Activated CD4-positive, CD25-positive, alpha-beta regulatory T cell treated with anti-CD3 and anti-CD28 coated beads, Interleukin-2, amount 50 U/mL, for 16 hours (primary cell): ENCODE data around the gene BACH2.
"Not testable (repeated sequence)": the region's sequence is repeated elsewhere in the genome, so short reads cannot be mapped to it uniquely, and the experiment has no call there.

Source experiments
- DNase-seq: peaks from one replicate; pipeline ENCODE4 v3.0.0-alpha.2; 2020; ENCODE audit warnings: low read depth, low spot score

BACH2 gene

DNA sequence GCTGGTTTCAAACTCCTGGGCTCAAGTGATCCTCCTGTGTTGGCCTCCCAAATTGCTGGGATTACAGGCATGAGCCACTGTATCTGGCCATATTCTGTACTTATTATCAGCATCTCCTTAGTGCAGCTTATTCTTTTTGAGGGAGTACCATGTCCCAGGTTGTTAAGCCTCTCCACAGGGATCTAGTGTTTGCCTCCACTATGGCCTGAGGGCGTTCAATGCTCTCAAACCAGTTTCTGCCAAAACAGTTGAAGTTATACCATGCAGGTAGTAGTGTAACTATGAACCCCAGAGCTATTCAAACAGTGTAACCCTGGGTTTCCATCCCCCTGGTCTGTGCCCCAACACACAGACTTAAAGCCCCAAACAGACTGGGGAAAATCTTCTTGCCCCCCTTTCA, 81.7 kb downstream of the BACH2 start:
- no peak for DNase-seq

DNA sequence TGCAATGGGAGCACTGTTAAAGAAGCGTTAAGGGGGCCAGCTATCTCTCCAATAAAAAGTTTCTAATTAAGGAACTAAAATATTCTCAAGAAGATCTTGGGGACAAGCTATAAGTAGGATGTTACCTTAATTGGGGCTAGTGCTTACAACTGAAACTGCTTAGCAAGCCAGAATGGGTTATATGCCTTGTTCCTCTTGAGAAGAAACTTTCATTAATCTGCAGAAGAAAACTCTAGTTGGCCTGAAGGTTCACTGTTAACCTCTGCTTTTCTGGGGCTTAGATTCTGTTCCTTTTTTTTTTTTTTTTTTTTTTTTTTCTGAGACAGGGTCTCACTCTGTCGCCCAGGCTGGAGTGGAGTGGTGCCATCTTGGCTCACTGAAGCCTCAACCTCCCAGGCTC, 82.2 kb downstream of the BACH2 start:
- no peak for DNase-seq

DNA sequence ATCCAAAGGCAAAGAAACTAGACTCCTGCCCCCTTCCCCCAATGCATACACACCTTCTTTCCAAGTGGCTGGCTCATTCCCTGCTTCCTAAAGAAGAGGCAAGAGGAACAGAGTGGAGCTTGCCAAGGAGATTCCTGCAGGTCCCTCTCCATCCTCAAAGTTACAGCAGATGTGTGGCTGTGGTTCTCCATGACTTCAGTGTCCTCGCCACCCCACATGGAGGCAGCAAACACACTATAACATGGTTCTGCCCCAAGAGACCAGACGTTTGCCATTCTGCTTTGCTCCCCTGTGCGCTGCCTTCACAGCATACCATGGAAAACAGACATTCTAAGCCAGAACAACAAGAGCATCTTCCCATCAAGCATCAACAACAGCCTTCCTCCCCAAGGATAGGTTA, 84.4 kb downstream of the BACH2 start:
- no peak for DNase-seq

DNA sequence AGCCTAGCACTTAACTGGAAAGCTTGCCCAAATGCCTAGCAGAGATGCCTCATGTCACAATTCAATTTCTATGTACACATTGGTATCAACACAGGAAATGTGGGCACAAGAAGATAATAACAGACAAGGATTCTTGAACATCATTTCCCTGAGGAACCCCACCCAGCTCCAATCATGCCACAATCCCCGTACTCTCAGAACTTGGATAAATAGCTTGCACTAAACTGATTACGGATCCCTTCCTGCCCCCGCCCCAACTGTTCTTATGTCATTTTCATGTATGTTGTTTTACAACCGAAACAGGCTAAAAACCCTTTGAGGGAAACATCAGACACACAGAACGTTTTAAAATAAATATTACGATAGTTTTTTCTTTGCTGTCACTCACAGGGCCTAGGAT, 87.1 kb downstream of the BACH2 start:
- DNase-seq: no peak

DNA sequence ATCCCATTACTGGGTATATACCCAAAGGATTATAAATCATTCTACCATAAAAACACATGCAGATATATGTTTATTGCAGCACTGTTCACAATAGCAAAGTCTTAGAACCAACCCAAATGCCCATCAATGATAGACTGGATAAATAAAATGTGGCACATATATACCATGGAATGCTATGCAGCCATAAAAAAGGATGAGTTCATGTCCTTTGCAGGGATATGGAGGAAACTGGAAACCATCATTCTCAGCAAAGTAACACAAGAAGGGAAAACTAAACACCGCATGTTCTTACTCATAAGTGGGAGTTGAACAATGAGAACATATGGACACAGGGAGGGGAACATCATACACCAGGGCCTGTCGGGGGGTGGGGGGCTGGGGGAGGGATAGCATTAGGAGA, 88.0 kb downstream of the BACH2 start:
- DNase-seq: not testable (repeated sequence)

DNA sequence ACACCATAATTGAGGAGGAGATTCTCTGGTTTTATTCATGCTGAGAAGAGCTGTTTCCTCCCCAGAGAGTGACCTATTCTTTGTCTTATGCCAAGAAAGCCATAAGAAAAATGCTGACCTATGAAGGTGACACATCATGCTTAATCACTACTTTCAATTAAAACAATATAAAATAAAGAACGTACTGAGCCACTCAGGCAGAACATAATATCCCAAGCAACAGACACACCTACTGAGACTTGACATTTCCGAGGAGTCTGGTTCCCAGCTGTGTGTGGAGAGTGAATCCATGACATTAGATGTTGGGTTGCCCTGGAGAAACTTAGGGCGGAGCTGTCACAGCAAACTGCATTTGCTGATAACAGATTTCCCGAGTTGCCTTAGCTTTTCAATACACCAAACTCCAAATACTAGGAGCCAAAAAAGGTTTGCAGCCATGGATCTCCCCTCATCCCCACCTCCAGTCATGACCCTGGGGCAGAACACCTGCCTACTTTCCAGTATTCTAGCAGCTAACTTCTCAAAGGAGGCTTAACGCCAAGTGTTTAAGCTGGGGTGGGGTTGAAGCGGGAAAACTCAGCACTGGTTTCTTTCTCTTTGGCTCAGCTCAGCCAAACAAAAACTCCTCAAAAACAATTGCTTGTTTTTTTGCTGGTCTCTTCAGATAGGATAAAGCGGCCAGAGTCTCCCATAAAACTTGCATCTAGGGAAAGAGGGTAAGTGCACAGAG, 92.2 kb downstream of the BACH2 start:
- no peak for DNase-seq

DNA sequence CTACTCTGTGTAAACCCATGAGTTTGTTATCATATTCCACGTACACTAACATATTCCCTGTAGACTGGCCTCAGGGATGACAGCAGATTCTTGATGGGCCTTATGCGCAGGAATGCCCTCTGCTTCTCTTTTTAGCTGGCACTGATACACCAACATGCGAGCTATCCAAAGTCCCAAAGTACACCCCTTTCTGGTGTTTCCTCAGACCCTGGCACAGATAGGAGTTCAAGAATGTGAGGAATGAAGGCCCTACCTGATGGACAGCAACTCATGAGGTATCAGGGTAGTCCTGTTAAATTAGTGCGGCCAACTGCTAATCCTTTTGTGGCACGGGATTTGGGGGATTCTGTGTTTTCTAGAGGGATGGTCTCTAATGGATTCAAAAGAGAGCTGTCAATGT, 93.0 kb downstream of the BACH2 start:
- DNase-seq: no peak

DNA sequence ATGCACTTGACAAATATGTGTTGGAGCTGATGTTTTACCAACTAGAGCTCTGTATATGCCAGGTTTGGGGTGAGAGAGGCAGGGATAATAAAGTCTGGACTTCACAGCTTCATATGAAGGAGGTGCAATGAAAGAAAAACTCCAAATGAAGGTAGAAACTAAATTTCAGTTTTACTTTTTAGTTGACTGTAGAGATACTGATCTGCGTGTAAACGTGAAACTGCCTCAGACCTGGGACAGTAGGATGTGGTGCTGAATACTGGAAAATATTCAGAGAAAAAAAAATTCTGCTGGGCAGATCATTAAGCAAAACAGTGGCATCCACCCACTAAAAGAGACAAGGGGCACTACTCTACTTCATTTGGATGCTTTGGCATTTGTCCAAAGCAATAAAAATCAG, 94.5 kb downstream of the BACH2 start:
- no peak for DNase-seq

DNA sequence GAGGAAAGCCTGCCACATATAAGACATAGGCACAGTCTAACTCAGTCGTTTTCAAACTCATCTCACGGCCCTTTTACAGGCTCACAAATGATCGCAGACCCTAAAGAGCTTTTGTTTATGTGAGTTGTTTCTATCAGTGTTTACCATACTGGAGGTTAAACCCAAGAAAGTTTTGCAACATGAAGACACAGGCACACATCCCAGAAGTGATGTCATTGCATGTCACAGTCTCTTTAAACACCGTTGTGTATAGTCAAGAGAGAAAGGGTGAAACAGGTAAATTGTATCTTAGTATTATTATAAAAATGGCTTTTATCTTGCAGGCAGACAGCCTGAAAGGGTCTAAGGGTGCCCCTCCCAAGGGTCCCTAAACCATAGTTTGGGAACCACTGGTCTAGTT, 96.7 kb downstream of the BACH2 start:
- no peak for DNase-seq

DNA sequence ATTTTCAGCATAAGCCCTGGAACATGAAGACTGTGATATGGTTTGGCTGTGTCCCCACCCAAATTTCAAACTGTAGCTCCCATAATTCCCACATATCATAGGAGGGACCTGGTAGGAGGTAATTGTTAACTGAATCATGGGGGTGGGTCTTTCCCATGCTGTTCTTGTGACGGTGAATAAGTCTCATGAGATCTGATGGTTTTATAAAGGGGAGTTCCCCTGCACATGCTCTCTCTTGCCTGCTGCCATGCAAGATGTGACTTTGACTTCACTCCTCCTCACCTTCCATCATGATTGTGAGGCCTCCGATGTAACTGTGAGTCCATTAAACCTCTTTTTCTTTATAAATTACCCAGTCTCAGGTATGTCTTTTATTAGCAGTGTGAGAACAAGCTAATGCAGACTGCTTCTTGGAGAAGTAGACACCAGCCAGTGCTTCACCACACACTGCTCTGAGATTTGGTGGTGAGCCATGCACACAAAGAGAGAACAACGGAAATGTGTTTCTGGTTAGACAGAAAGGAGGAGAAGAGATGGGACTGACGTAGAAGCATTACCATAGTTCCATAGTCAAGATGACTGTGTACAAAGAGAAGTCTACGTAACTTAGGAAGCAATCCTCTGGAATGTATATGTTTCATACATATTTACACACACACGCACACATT, 97.8 kb downstream of the BACH2 start:
- no peak for DNase-seq

DNA sequence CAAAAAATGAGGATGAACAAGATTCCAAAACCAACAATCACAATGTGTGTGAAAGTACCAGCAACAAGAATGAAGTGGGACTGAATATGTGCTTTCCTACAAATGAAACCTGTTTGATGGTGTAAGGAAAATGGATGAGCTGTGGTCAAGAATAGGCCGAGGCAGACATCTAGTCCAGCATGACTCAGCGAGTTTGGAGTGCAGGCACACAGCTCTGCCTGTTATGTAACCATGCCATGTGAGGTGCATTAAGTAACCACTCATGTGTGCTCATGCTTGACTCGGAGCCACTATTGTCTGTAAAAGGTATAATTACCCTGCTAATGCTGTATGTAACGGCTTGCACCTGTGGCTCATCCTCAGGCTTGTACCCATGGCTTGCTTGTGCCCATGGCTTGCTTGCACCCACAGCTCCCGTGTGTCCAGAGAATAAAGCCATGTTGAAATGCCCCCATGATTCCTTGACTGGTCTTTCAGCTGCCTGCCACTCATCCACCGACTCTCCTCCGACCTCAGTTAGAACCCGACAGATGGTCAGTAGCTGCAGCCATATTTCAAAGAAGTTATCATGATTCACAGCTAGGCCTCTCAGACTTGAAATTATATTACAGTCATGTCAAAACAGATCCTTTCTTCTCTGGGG, 98.7 kb downstream of the BACH2 start:
- no peak for DNase-seq

DNA sequence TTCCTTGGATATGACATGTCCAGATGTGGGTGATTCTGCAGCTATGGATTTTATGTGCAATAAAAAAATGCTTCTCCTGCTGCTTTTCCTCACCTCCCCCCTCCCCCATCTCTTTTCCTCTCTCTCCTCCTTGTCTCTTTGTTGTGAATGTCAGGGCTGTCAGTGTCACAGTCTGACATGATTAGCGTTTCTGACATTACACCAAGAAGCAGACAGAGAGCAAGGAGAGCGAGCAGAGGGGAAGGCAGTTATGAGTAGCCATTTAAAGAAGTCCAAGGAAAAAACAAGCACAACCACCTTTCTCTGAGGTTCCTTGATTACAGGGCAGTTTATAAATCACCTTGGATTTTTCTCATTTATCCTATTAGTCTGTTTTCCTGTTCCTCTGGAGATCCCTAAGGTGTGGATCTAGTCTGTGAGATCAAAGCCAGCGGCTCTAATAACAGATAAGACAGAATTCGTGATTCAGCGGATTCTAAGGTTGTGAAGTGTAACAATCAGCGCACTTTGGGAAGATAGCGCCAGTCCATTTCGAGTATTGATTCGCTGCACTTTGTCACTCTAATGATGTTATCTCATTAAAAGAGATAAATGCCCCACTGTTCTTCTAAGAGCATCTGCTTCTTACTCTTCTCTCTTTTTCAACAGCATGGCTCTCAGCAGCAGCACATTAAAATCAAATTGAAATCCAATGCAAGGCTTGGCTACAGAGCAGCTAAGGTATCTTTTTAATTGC, 101.4 kb downstream of the BACH2 start:
- no peak for DNase-seq

DNA sequence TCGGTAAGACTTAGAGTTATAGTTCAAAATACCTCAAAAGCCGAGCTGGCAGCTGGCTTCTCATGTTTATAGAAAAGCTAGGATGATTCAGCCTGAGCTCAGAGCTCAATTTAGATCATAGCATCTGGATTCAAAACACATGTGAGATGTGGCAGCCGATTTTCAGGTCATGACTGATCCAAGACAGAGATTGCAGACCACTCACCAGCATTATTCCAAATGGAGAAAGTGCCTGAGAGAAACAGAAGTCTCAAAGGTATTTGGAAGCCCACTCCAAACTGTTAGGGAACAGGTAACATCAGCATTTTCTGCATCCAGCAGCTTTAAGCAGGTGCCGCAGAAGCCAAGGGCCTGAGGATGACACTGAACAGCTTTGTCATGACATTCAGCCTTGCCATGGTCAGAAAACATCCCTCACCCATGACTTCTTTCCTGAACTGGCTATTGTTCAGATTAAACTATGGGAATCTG, 102.2 kb downstream of the BACH2 start:
- no peak for DNase-seq

DNA sequence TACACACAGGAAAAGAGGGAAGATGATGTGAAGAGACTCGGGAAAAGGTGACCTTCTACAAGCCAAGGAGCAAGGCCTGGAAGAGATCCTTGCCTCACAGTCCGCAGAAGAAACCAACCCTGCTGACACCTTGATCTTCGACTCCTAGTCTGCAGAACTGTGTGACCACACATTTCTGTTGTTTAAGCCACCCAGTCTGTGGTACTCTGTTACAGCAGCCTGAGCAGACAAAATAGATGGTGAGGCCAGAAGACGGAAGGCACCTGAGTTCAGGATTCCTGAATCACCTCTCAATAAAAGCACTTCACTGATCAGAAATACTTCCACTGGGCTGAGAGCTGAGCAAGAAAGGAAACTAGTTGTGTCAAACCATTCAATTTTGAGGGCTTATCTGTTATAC, 103.3 kb downstream of the BACH2 start:
- DNase-seq: no peak

DNA sequence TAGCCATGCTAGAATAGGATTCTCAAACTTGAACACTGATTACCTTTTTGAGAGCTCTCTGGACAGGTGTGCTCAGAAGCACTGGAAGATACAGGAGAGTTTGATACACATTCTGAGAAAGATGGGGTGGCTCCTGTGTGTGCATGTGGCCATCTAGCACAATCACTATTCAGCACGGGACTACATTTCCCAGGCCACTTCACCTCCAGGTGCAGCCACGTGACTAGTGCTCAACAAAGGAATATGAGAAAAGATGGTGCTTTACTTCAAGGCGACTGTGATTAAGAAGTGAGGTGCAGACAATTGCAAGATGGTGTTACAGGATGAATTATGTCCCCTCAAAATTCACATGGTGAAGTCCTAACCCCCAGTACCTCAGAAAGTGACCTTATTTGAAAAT, 103.8 kb downstream of the BACH2 start:
- no peak for DNase-seq

DNA sequence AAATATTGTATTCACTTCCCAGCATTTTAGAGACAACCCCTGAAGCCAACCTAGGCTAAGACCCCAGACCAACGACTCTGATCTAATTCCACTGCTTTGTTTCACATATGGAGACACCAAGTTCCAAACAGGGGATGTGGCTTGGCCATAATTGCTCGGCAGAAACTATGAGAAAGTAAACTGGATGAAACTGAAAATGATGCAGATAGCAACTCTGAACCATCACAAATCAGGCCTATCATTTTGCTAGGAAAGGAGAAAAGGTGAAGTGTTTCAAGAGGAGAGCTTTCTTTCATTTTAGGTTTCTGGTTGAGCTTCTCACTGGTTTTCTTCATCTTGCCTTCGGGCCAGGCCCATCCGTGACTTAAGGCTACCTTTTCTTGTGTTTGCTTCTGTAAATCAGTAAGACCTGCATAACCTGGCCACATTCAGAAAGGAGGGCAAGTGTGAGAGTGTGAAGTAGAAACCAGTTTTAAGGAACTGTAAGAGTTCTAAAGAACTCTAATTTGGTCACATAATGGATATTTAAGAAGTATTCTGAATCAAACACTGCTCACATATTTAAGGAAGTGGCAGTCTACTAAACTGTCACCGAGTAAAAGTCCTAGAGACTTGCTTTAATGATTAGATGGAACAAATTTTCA, 105.8 kb downstream of the BACH2 start:
- DNase-seq: no peak

DNA sequence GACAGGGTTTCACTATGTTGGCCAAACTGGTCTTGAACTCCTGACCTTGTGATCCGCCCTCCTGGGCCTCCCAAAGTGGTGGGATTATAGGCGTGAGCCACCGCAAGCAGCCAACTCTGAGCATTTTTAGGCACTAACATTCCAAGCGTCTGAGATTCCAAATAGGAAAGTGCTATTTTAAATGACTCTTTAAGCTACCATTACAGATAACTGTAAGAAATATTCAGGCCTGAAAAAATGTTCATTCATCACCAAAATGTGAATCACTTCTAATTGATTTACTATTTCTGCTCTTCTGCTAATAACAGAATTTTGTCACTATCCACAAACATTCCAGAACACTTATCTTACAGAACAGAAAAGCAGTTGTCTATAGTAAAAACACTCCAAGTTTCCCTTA, 106.5 kb downstream of the BACH2 start:
- no peak for DNase-seq

DNA sequence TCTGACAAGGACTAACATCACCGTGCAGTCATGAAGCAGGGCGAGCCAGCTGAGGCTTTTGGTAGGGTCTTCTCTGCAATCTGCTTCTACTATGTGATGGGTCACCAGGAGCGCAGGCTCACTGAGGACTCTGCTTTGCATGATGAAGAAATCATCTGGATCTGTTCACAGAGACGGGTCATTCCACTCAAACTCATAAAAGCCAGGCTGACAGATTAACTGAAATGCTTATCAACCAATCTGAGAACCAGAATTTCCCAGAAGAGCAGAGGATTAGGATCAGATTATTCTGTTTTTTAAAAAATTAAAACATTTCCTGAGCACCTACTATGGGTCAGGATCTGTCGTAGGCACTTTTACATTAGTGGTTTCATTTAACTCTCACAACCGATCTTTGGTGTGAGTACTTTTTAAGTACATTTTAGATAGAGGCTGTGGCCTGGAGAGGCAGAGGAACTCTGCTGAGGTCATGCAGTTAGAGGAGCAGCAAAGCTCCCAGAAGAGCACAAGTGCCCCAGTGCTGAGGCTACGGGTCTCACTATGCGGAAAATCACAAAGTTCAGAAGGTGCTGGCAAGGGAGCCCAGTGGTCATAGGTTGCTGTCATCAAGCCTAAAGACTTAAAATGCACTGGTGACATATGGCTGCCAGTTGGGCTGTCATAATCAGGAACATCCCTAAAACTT, 109.1 kb downstream of the BACH2 start:
- no peak for DNase-seq

DNA sequence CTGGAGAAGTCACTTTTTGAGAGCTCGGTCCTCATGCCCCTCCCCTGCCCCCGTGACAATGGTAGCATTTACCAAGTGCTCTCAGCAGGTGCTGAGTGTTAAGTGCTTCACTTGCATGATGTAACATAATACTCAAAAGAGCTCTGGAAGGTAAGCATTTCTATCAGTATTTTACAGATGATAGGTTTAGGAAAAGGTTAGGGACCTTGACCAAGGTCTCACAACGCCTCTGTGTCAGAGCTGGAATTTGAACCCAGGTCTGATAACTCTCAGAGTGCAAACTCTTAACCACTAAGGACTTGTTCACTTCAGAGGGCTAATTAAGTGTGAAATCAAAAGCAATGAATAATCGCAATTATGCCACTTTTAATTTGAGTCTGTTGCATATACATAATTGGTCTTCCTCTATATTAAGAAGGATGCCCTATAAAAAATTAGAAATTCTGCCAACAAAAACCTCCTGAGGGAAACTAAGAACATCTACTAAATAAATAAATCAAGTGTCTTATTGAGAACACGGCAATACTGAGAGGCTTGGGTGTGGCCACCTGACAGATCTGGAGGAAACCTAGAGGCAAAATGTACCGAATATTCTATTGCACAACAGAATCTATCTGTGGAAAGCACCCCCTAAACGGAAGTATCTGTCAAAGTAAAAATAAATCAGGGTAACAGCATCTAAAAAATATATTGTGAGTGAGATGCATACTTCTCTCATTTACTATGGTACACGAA, 109.8 kb downstream of the BACH2 start:
- no peak for DNase-seq

DNA sequence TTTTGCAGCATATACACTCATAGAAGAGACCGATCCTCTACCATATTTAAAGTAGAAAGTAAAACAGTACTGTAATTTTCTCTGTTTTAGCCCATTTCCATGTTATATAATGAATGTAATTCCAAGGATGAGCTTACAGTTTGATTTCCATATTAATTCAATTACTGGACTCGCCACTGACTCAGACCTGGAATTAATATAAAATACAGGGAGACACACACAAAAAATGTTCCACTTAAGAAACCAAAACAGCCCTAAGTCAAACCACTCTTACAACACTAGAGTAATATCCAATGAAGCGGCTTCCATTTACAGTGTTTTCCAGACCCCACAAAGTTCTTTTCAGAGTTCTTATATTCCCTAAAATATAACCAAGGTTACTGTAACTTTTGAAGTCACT, 110.6 kb downstream of the BACH2 start:
- DNase-seq: no peak
